ENCODE results near the gene CHST13.
"Not testable (repeated sequence)": the region's sequence is repeated elsewhere in the genome, so short reads cannot be mapped to it uniquely, and the experiment has no call there.

CHST13 gene

GRCh38 chr3:126557761-126558160 is 33.8 kb downstream of the CHST13 start:
- no peak for DNase-seq

DNA sequence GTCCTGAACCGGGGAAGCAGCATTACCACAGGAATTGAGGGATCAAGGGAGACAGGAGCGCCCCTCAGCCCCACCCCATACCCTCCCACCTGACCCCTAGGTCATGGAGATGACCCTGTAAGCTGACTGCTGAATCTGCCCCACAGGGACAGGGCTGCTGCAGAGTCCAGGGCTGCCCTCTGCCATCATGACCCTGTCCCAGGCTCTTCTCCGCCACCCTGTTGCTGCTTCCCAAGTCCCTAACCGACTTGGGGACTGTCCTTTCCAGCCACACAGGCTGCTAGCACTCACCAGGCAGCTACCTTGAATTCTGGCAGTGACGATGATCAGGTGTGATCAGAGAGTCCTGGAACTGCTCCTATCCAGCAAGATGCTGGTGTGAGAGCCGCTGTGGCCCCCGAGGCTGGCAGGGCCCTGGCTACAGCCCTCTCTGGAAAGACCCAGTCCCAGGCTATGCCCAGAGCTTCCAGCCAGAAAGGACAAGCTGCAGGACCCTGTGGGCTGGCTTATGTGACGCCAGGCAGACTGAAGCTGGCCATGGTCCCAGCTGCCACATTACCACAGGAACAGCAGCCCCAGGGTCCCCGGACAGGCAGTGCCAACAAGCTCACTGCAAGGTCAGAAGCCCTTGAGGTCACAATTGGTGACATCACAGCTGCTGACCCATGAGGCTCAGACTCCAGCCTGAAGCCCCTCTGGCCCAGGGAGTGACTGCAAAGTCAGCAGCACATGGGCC is 34.5 kb downstream of the CHST13 start, which contains the start of gene C3orf22:
Gene C3orf22 (minus strand): TSS at position 597 of the 736 bp plus-strand sequence. CDS start 5,542 bp downstream, outside the sequence.
- no peak for DNase-seq

DNA sequence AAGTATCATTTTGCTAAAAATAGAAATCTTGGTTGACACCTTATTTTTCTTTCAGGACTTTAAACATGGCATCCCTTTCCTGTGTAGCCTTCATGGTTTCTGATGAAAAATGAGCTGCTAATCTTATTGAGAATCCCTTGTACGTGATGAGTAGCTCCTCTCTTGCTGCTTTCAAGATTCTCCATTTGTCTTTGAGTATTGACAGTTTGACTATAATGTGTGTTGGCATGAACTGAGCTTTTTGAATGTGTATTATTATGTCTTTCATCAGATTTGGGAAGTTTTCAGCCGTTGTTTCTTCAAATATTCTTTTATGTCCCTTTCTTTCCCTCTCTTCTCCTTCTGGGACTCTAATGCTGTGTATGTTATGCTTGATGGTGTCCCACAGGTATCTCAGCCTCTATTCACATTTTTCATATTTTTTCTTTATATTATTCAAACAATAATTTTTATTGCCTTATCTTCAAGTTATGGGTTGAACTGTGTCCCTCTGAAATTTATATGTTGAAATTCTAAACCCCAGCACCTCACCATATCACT is 38.9 kb downstream of the CHST13 start:
- DNase-seq: no peak

DNA sequence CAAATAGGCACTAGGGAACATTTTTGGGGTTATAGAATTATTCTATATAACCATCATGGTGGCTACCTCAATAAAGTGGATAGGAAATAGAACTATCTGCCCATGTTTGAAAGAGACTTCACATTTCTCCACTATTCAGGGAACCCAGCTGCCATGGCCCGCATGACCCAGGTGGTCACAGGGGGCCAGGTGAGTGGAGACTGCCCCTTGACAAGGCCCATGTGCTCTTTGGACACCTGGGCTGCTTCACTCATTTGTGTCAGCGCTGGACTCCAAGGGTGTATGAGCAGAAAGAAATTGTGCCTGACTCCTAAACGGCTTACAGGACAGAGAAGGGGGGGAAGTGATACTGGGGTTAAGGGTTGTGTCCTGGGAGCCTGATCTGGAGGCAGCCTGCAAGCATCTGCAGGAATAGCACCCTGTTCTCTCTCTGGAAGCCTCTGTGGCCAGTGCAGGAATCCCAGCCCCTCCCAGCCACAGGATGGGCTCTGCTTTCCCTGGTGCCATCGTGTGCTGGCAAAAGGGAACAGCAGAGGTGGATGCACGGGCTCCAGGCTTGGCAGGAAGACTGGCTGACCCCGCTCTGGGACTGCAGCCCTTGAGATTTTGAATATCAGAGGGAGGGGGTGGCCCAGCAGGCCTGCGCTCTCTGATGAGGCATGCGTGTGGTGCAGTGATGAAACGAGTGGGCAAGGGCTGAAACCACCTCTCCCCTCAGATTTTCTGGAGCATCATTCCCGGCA is 43.9 kb downstream of the CHST13 start:
- no peak for DNase-seq

DNA sequence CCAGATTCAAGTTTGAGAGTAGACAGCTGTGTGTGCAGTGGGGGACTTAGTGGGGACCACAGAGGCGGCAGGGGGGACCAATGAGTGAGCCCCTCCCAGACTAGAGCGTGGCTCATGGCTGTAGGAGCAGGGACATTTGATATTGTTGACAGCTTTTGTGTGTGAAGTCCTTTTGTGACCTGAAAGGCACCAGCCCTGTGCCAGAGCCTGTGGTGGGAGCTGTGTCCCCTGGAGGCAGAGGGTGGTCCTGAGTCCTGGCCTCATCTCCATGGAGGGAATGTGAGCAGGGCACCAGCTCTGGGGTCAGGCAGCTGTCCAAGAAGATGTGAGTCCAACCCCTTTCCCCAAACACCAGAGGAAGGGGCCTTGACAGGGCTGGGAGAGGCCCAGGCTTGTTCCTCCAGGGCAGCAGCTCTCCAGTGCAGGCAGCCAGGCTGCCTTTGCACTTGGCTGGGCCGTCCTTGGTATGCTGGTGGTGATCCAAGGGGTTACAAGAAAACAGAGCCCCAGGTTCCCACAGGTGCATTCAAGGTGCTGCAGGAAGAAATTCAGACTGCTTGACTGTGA is 44.9 kb downstream of the CHST13 start:
- DNase-seq: no peak

DNA sequence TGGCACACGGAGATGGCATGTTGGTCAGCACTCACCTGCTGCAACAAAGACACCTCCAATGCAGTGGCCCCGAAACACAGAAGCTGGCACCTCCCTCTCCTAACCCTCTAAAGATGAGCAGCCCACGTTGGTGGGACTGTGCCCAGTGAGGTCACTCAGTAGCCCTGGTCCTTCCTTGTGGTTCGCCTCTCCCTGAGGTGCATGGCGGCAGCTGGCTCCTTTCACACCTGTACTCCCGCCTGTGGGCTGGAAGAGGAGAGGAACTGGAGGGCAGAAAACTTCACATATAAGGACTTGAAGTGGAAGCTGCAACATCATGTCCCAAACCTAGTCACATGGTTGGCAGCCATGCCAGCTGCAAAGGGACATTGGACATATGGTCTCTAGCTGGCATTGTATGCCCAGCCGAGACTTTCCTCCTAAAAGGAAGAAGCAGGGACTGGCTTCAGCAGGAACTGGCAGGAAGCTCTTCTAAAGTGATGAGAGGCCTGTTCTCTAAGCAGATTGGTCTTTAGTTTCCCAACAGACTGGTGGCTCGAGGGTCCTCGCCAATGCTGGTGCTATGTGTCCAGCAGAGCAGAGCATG is 45.5 kb downstream of the CHST13 start:
- DNase-seq: no peak

GRCh38 chr3:126570103-126570541 is 46.2 kb downstream of the CHST13 start:
- DNase-seq: no peak

- no peak for DNase-seq
Observed at GRCh38 chr3:126571078-126571477, 47.1 kb downstream of the CHST13 start.

DNA sequence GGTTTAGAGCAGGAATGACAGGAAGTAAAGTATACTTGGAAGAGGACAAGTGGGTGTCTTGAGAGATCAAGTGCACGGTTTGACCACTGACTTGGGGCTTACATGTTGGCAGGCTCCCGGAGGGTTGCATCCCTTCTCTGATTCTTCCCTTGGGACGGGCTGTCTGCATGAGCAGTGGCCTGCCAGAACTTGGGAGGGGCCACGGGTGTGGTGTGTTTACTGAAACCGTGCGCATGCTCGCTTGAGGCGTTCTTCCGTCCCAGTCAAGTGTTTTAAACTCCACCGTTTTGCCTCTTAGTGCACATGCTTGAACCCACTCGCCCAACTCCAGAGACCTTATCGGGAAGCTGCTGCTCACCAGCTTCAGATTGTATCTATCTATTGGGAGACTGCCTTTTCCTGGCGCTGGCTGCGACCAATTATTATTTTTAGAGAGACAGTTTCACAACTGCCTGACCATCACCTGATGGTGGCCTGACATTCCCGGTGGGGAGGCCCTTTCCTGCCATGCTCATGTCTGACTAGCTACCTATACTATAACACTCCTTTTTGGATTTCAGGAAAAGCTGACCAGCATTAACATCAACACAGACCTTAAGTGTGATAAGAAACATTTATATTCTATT is 49.6 kb downstream of the CHST13 start:
- DNase-seq: peak; percentile 6

GRCh38 chr3:126577261-126577660 is 53.3 kb downstream of the CHST13 start:
- no peak for DNase-seq

DNA sequence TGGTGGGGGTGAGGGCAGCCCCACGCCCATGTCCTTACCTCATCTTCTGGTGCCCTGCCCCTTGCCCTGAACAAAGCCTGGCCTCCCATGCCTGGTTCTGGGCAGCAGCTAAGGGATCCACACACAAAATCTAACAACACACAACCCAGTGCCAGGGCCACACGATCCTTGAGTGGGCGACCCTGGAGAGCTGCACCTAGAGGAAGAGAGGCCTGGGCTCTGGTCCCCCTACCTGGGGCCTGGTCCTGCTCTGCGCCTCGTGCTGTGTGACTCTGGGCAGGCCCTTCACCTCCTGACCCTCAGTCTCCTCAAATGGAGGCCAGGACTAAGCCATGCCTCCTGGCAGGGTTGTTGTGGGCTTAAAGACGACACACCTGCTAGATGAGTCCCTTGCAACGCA is 54.7 kb downstream of the CHST13 start:
- DNase-seq: no peak

DNA sequence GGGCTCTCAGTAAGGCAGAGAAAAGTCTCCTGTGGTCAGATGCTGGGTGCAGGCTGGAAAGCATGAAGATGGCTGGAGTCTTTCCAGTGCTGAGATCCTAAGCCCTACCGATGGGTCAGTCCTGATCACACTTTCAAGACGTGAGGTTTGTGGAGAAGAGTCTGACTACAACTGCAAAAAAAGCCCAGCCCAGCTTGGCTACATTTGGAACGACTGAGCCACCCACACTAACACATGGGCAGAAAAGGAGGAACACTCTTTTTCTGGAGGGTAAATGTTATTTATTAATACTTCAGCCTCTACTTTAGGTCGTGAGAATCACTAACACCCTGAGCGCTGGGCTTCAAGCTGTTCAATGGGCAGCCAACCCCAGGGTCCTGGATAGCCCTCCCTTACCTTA is 56.8 kb downstream of the CHST13 start:
- DNase-seq: no peak

- no peak for DNase-seq
Observed at GRCh38 chr3:126581569-126581968, 57.6 kb downstream of the CHST13 start.

- DNase-seq: no peak
Observed at GRCh38 chr3:126582311-126582710, 58.4 kb downstream of the CHST13 start.

DNA sequence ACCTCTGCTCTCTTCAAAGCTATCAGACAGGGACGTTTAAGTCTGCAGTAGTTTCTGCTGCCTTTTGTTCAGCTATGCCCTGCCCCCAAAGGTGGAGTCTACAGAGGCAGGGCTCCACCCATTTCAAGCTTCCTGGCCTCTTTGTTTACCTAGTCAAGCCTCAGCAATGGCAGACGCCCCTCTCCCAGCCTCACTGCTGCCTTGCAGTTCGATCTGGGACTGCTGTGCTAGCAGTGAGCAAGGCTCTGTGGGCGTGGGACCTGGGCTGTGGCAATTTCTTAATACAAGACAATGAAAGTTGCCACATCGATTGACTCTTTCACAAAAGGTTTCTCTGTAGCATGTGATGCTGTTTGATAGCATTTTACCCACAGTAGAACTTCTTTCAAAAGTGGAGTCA is 67.6 kb downstream of the CHST13 start:
- DNase-seq: not testable (repeated sequence)

Data from NCI-H1436 (cell line).